ENCODE measurements around the gene CBFA2T3.

GRCh38 chr16:88878967-88879787 is 97.8 kb downstream of the CBFA2T3 start:
- TF ChIP-seq POLR2A (IDR thresholded peaks at IDR 0.05) (no peak), EP300 (IDR thresholded peaks at IDR 0.05) (no peak)
- TF ChIP-seq, protein P1, sequence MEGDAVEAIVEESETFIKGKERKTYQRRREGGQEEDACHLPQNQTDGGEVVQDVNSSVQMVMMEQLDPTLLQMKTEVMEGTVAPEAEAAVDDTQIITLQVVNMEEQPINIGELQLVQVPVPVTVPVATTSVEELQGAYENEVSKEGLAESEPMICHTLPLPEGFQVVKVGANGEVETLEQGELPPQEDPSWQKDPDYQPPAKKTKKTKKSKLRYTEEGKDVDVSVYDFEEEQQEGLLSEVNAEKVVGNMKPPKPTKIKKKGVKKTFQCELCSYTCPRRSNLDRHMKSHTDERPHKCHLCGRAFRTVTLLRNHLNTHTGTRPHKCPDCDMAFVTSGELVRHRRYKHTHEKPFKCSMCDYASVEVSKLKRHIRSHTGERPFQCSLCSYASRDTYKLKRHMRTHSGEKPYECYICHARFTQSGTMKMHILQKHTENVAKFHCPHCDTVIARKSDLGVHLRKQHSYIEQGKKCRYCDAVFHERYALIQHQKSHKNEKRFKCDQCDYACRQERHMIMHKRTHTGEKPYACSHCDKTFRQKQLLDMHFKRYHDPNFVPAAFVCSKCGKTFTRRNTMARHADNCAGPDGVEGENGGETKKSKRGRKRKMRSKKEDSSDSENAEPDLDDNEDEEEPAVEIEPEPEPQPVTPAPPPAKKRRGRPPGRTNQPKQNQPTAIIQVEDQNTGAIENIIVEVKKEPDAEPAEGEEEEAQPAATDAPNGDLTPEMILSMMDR (IDR thresholded peaks at IDR 0.05): no peak
